SK-N-SH (cell line): ENCODE measurements around the gene RBM45. TPM values are rescaled to one million over a fixed set of nuclear protein-coding genes. Genes with fewer than 3 reads are reported as not detected.

Experiments used
- CTCF ChIA-PET: fragments of 300-600, 350-600 bp; formaldehyde crosslinking; extraction: SDS; loops from one replicate; lab custom pipeline; 2021; lab: Yijun Ruan, JAX
- POLR2A ChIA-PET: fragments of 350-600 bp; sonication (Branson Sonifier 250); formaldehyde crosslinking; extraction: SDS; loops from one replicate; lab custom pipeline; 2020; ENCODE audit warnings: antibody characterized with exemption, inconsistent platforms; lab: Yijun Ruan, JAX
- DNase-seq: peaks from one replicate; pipeline ENCODE4 v3.0.0; 2012
- H2AFZ ChIP-seq: fragments of 200-600 bp; sonication (generic); 2 replicates; pipeline ENCODE4 v1.8.1; 2016; ENCODE audit warnings: antibody characterized with exemption, mild to moderate bottlenecking, low read depth
- H3F3A ChIP-seq: fragments of 200-600 bp; sonication (generic); replicated peaks from 2 replicates; pipeline ENCODE3; 2016; ENCODE audit warnings: antibody characterized with exemption, mild to moderate bottlenecking; ENCODE audit not compliant: insufficient read depth
- H3K27ac ChIP-seq, 2 experiments: fragments of 200-500 bp in 1 of 2; fragments of 200-600 bp in 1 of 2; sonication (Bioruptor generic) in 1 of 2; sonication (generic), shearing (Covaris generic) in 1 of 2; 2 replicates each; pipeline versions ENCODE4 v1.5.1 to v1.6.1; 2014 to 2016; ENCODE audit warnings: low read depth in 2 of 2, inconsistent platforms in 1 of 2, low read length in 1 of 2, mild to moderate bottlenecking in 1 of 2, mixed read lengths in 1 of 2
- H3K27me3 ChIP-seq: fragments of 200-600 bp; sonication (generic), shearing (Covaris generic); 2 replicates; pipeline ENCODE4 v1.6.1; 2016; ENCODE audit warnings: mixed run types; ENCODE audit not compliant: insufficient read depth
- H3K36me3 ChIP-seq, 2 experiments: fragments of 200-500 bp in 1 of 2; fragments of 200-600 bp in 1 of 2; sonication (Bioruptor generic) in 1 of 2; sonication (generic) in 1 of 2; replicated peaks in 1 of 2; 2 replicates each; pipeline versions ENCODE3 to v1.5.1; 2014 to 2016; ENCODE audit warnings: low read length in 1 of 2, mild to moderate bottlenecking in 1 of 2; ENCODE audit not compliant: insufficient read depth in 2 of 2, control insufficient read depth in 1 of 2
- H3K4me1 ChIP-seq, 2 experiments: fragments of 200-500 bp in 1 of 2; fragments of 200-600 bp in 1 of 2; sonication (Bioruptor generic) in 1 of 2; sonication (generic), shearing (Covaris generic) in 1 of 2; 2 replicates each; pipeline versions ENCODE4 v1.5.1 to v1.6.1; 2014 to 2016; ENCODE audit warnings: low read depth in 1 of 2, low read length in 1 of 2, mixed run types in 1 of 2; ENCODE audit not compliant: insufficient read depth in 2 of 2, control insufficient read depth in 1 of 2
- H3K4me2 ChIP-seq: fragments of 200-600 bp; sonication (generic), shearing (Covaris generic); 2 replicates; pipeline ENCODE4 v1.6.1; 2017; ENCODE audit warnings: mixed run types
- H3K4me3 ChIP-seq, 2 experiments: fragments of 200-500 bp in 1 of 2; fragments of 200-600 bp in 1 of 2; sonication (Bioruptor generic) in 1 of 2; sonication (generic), shearing (Covaris generic) in 1 of 2; 2 replicates each; pipeline versions ENCODE4 v1.5.1 to v1.8.1; 2014 to 2016; ENCODE audit warnings: low read depth in 2 of 2, inconsistent platforms in 1 of 2, low read length in 1 of 2, mild to moderate bottlenecking in 1 of 2, mixed read lengths in 1 of 2, moderate library complexity in 1 of 2
- H3K79me2 ChIP-seq: fragments of 200-600 bp; sonication (generic); 2 replicates; pipeline ENCODE4 v1.8.1; 2017; ENCODE audit warnings: mild to moderate bottlenecking; ENCODE audit not compliant: insufficient read depth
- H3K9ac ChIP-seq: fragments of 200-600 bp; sonication (generic); 2 replicates; pipeline ENCODE4 v1.6.1; 2017; ENCODE audit warnings: mixed run types
- H3K9me2 ChIP-seq: fragments of 200-600 bp; sonication (generic); 2 replicates; pipeline ENCODE4 v1.6.1; 2017; ENCODE audit warnings: mixed run types
- H3K9me3 ChIP-seq: fragments of 200-600 bp; sonication (generic); 2 replicates; pipeline ENCODE4 v1.6.1; 2017; ENCODE audit warnings: mixed run types, mild to moderate bottlenecking, moderate library complexity
- H4K20me1 ChIP-seq: fragments of 200-600 bp; sonication (generic); 2 replicates; pipeline ENCODE4 v1.6.1; 2017; ENCODE audit warnings: mild to moderate bottlenecking, mixed run types; ENCODE audit not compliant: insufficient read depth
- CHD2 ChIP-seq: fragments of 150-350 bp; IDR thresholded peaks from 2 replicates; pipeline ENCODE4 v1.6.1; 2018; ENCODE audit warnings: low read length; ENCODE audit not compliant: partially characterized antibody
- ELF1 ChIP-seq: IDR thresholded peaks from 2 replicates; pipeline ENCODE4 v1.4.0; 2012
- EP300 ChIP-seq, 2 experiments: IDR thresholded peaks; 2 replicates each; pipeline versions ENCODE4 v1.4.0 to v1.6.1; 2012; ENCODE audit warnings: borderline replicate concordance in 1 of 2, low read depth in 1 of 2, low read length in 1 of 2
- EZH2phosphoT487 ChIP-seq: fragments of 200-600 bp; sonication (generic); IDR thresholded peaks from 2 replicates; pipeline ENCODE4 v1.6.1; 2017; ENCODE audit warnings: low read depth, mixed run types, mild to moderate bottlenecking, antibody characterized with exemption, moderate library complexity, borderline replicate concordance
- FOXM1 ChIP-seq: IDR thresholded peaks from 2 replicates; pipeline ENCODE4 v1.4.0; 2012; ENCODE audit warnings: low read depth, mild to moderate bottlenecking
- IRF3 ChIP-seq: fragments of 150-350 bp; IDR thresholded peaks from 2 replicates; pipeline ENCODE4 v1.6.1; 2016; ENCODE audit warnings: mild to moderate bottlenecking, low read depth, low read length
- NRF1 ChIP-seq: IDR thresholded peaks from 2 replicates; pipeline ENCODE4 v1.6.1; 2012; ENCODE audit warnings: low read depth, mild to moderate bottlenecking, low read length
- POLR2AphosphoS5 ChIP-seq: IDR thresholded peaks from 2 replicates; pipeline ENCODE4 v1.6.1; 2012; ENCODE audit warnings: low read depth, low read length
- RAD21 ChIP-seq: IDR thresholded peaks from 2 replicates; pipeline ENCODE4 v1.6.1; 2012; ENCODE audit warnings: mild to moderate bottlenecking, low read length
- RCOR1 ChIP-seq: fragments of 150-350 bp; IDR thresholded peaks from 2 replicates; pipeline ENCODE4 v1.6.1; 2017; ENCODE audit warnings: antibody characterized with exemption, low read length
- REST ChIP-seq: IDR thresholded peaks from 2 replicates; pipeline ENCODE4 v1.6.1; 2012; ENCODE audit warnings: mild to moderate bottlenecking, low read depth, low read length, moderate library complexity
- RFX5 ChIP-seq: IDR thresholded peaks from 2 replicates; pipeline ENCODE4 v1.6.1; 2012; ENCODE audit warnings: mild to moderate bottlenecking, improper control_type of control experiment, low read length
- SMC3 ChIP-seq: IDR thresholded peaks from 2 replicates; pipeline ENCODE4 v1.6.1; 2012; ENCODE audit warnings: low read depth, low read length, improper control_type of control experiment
- TCF12 ChIP-seq: IDR thresholded peaks from 2 replicates; pipeline ENCODE4 v1.4.0; 2012
- USF2 ChIP-seq: fragments of 150-350 bp; IDR thresholded peaks from 2 replicates; pipeline ENCODE4 v1.6.1; 2017; ENCODE audit warnings: antibody characterized with exemption, low read length, low read depth, borderline replicate concordance
- WGBS: methylation state at CpG from one replicate; pipeline ENCODE4 v1.1.6; 2017; ENCODE audit warnings: low lambda C conversion rate; 5-methylcytosine and 5-hydroxymethylcytosine counted together
- polyA plus RNA-seq, 3 experiments: library from polyadenylated mRNA; depleted of rRNA; stranded (reverse); fragments of >200 nt; gene quantifications; 2 replicates each; pipeline ENCODE4 v1.2.3, GENCODE V29; 2012
- TF ChIP-seq, protein P1 (sequence below): fragments of 200-600 bp; sonication (generic); IDR thresholded peaks from 2 replicates; pipeline ENCODE4 v1.6.1; 2017; ENCODE audit warnings: antibody characterized with exemption, mild to moderate bottlenecking, moderate library complexity

The RBM45 gene
- polyA plus RNA-seq, 1 of the 3 experiments (the other 2 are of a cell fraction) = 7.0 TPM

DNA sequence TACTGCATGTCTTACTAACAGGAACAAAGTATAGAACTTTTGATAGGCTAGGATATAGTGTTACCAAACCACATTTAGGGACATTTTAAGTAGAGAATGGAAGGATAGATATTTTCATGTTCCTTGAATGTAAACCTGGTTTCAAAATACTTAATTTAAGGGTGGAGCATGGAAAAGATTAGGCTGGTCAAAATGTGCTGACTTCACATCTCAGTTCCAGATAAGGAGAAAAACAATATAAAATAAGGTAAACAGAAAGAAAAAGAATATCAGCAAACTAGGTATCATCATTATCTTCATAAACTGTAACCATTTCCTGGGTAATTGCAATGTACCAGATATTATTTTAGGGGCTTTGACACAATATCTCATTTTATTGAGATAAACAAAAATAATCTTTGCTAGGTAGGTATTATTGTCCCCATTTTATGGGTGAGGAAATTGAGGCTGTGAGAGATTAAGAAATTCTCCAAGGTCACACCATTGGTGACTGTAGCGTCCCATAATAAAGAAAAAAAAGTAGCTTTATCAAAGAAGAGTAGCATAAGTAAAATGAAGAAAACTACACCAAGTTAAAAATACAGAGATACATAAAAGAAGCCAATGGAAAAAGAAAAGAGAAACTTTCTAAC is 43.3 kb upstream of the RBM45 start:
- WGBS = 89% methylated on average over 1 of the region's 1 CpG

DNA sequence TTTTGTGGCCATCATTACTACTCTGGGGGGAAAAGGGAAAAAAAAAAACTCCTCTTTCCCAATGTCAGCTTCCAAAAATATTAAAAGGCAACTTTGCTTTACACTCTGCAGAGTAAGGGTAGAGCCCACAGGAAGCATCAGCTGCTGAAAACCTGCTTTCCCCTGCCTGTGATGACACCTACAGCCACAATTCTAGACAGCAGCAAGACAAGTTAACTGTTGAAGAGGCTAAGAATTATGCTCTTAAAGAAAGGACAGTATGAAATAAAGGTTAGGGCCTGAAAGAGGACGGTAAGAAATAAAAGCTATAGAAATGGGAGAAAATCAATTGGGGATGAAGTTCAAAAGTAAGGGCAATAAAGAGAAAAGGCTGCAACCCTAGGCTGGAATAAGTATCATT is 42.7 kb upstream of the RBM45 start:
- no peak overlapping the region for H3K27ac ChIP-seq
- H3K9me3 ChIP-seq = no peaks in the 10 kb centered on the region
- H3K79me2 ChIP-seq = no peaks in the 10 kb centered on the region
- no peak for DNase-seq
- H3K9ac ChIP-seq = no peak overlapping the region
- H3K4me2 ChIP-seq = peak overlapping the region; percentile 40; the same call in 1 of the 2 replicates
- no peaks in the 10 kb centered on the region for H3K9me2 ChIP-seq
- CTCF ChIA-PET = interaction anchor here (1.0 to 3.9 kb wide), 7 partner anchors 42 to 90 kb away, joined by 3 to 22 read pairs (median 4); partner anchors contain the start of gene RBM45
- POLR2A ChIA-PET = no interaction called here
- H3F3A ChIP-seq = no peaks in the 10 kb centered on the region
- H3K4me1 ChIP-seq = peaks cover 8 to 11% of the 10 kb centered on the region in 2 experiments; a peak in 3 of 4 replicates
- peak overlapping the region in 1 of 2 experiments; percentile 6; a peak in 1 of 4 replicates for H3K4me3 ChIP-seq
- H4K20me1 ChIP-seq = no peaks in the 10 kb centered on the region
- no peaks in the 10 kb centered on the region for H3K36me3 ChIP-seq
- WGBS = 63% methylated on average over 1 of the region's 1 CpG
- no peak overlapping the region for H2AFZ ChIP-seq
- no peaks in the 10 kb centered on the region for H3K27me3 ChIP-seq
- no peak for TF ChIP-seq NRF1
- no peak for TF ChIP-seq USF2
- peak; percentile 62 for TF ChIP-seq RAD21
- TF ChIP-seq TCF12 = no peak
- TF ChIP-seq, protein P1, sequence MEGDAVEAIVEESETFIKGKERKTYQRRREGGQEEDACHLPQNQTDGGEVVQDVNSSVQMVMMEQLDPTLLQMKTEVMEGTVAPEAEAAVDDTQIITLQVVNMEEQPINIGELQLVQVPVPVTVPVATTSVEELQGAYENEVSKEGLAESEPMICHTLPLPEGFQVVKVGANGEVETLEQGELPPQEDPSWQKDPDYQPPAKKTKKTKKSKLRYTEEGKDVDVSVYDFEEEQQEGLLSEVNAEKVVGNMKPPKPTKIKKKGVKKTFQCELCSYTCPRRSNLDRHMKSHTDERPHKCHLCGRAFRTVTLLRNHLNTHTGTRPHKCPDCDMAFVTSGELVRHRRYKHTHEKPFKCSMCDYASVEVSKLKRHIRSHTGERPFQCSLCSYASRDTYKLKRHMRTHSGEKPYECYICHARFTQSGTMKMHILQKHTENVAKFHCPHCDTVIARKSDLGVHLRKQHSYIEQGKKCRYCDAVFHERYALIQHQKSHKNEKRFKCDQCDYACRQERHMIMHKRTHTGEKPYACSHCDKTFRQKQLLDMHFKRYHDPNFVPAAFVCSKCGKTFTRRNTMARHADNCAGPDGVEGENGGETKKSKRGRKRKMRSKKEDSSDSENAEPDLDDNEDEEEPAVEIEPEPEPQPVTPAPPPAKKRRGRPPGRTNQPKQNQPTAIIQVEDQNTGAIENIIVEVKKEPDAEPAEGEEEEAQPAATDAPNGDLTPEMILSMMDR = peak; percentile 31; the same call in 1 of the 2 replicates
- TF ChIP-seq ELF1 = no peak
- no peak for TF ChIP-seq EP300 (IDR thresholded peaks at IDR 0.05; ENCODE audit: borderline replicate concordance in 1 of 2, low read depth in 1 of 2, low read length in 1 of 2)
- TF ChIP-seq REST = no peak

More for the DNA sequence above, 43.3 kb upstream of the RBM45 start:
- ChIA-PET POLR2A (no interaction called here), CTCF (interaction anchor here (0.6 to 3.9 kb wide), 7 partner anchors 43 to 420 kb away, joined by 3 to 22 read pairs (median 4); partner anchors contain the start of gene RBM45)
- TF ChIP-seq SMC3 (no peak), IRF3 (no peak), CHD2 (no peak), FOXM1 (no peak), RFX5 (no peak), POLR2AphosphoS5 (no peak), RCOR1 (no peak), EZH2phosphoT487 (no peak)
- TF ChIP-seq, protein P1 = no peak
- H3K4me2 ChIP-seq = no peak overlapping the region; the same call in 1 of the 2 replicates
- no peak overlapping the region for H2AFZ ChIP-seq
- no peaks in the 10 kb centered on the region for H4K20me1 ChIP-seq
- no peaks in the 10 kb centered on the region for H3K79me2 ChIP-seq
- no peak for DNase-seq
- no peaks in the 10 kb centered on the region for H3K27me3 ChIP-seq
- no peak overlapping the region for H3K27ac ChIP-seq
- no peak overlapping the region for H3K4me3 ChIP-seq
- no peaks in the 10 kb centered on the region for H3F3A ChIP-seq
- H3K9me3 ChIP-seq = no peaks in the 10 kb centered on the region
- H3K36me3 ChIP-seq = no peaks in the 10 kb centered on the region
- no peak overlapping the region for H3K9ac ChIP-seq
- H3K9me2 ChIP-seq = no peaks in the 10 kb centered on the region
- peaks cover 8 to 10% of the 10 kb centered on the region in 2 experiments; a peak in 3 of 4 replicates for H3K4me1 ChIP-seq
